ENCODE results near the gene IGSF21. TPM values are rescaled to one million over a fixed set of nuclear protein-coding genes. Genes with fewer than 3 reads are reported as not detected.

Gene IGSF21
- total and polyA plus RNA-seq, 12 donors: 0.18 to 16.4 (median 7.0) TPM

- 44 to 59% (median 47%) methylated on average over 7 to 13 of the region's 13 CpGs for WGBS, 4 donors
- Histone ChIP-seq H3K36me3 (replicated peaks in 1 of 2) (no peaks in the 10 kb centered on the region), H3K27me3 (peaks cover 3% of the 10 kb centered on the region), H3K27ac (no peak overlapping the region), H3K9me3 (replicated peaks in 1 of 3) (no peaks in the 10 kb centered on the region), H3K4me1 (replicated peaks in 1 of 2) (no peaks in the 10 kb centered on the region), H3K4me3 (no peak overlapping the region)
- no peak for TF ChIP-seq POLR2A (IDR thresholded peaks at IDR 0.05)
- no peak for TF ChIP-seq CTCF (IDR thresholded peaks at IDR 0.05)
- no peak for DNase-seq
- intact Hi-C loops (cut with DNase I): no loop called here
Measured at GRCh38 chr1:18282851-18283600, 175.4 kb downstream of the IGSF21 start.

- 64 to 71% (median 69%) methylated on average over 13 of the region's 13 CpGs for WGBS, 4 donors
- H3K27ac ChIP-seq: no peak overlapping the region
- DNase-seq: no peak
- TF ChIP-seq CTCF (IDR thresholded peaks at IDR 0.05) (no peak), POLR2A (IDR thresholded peaks at IDR 0.05) (no peak)
- intact Hi-C loops (cut with DNase I): no loop called here
- H3K36me3 ChIP-seq (replicated peaks in 1 of 2): no peaks in the 10 kb centered on the region
- peaks cover 3% of the 10 kb centered on the region for H3K27me3 ChIP-seq
- no peaks in the 10 kb centered on the region for H3K4me1 ChIP-seq (replicated peaks in 1 of 2)
- no peak overlapping the region for H3K4me3 ChIP-seq
- H3K9me3 ChIP-seq (replicated peaks in 1 of 3): no peaks in the 10 kb centered on the region
Measured at GRCh38 chr1:18283601-18284385, 176.2 kb downstream of the IGSF21 start.

- TF ChIP-seq CTCF (IDR thresholded peaks at IDR 0.05) (no peak), POLR2A (IDR thresholded peaks at IDR 0.05) (no peak)
- no peaks in the 10 kb centered on the region for H3K4me1 ChIP-seq (replicated peaks in 1 of 2)
- 51 to 62% (median 58%) methylated on average over 11 of the region's 11 CpGs for WGBS, 4 donors
- H3K9me3 ChIP-seq (replicated peaks in 1 of 3): no peaks in the 10 kb centered on the region
- no peak overlapping the region for H3K4me3 ChIP-seq
- peaks cover 3% of the 10 kb centered on the region for H3K27me3 ChIP-seq
- no peak for DNase-seq
- H3K27ac ChIP-seq: no peak overlapping the region
- no peaks in the 10 kb centered on the region for H3K36me3 ChIP-seq (replicated peaks in 1 of 2)
- intact Hi-C loops (cut with DNase I): no loop called here
Measured at GRCh38 chr1:18284805-18285537, 177.4 kb downstream of the IGSF21 start.

GRCh38 chr1:18285538-18285924, 177.9 kb downstream of the IGSF21 start:
- intact Hi-C loops (cut with DNase I): no loop called here
- WGBS, 4 donors: 72 to 89% (median 79%) methylated on average over 7 of the region's 7 CpGs

More at GRCh38 chr1:18285538-18285924, 177.9 kb downstream of the IGSF21 start:
- Histone ChIP-seq H3K4me3 (no peak overlapping the region), H3K36me3 (replicated peaks in 1 of 2) (no peaks in the 10 kb centered on the region), H3K9me3 (replicated peaks in 1 of 3) (no peaks in the 10 kb centered on the region), H3K27ac (no peak overlapping the region), H3K4me1 (replicated peaks in 1 of 2) (no peaks in the 10 kb centered on the region), H3K27me3 (no peaks in the 10 kb centered on the region)
- DNase-seq: no peak
- TF ChIP-seq CTCF (IDR thresholded peaks at IDR 0.05) (no peak), POLR2A (IDR thresholded peaks at IDR 0.05) (no peak)
